ENCODE results near the gene SWAP70. TPM values are rescaled to one million over a fixed set of nuclear protein-coding genes. Genes with fewer than 3 reads are reported as not detected.

The SWAP70 gene
- total RNA-seq, 3 donors from 2014 or later (not counting 1 experiment from before 2014, with no cell fraction given), result 11.8 to 14.0 (median 11.9) TPM

GRCh38 chr11:9672288-9672916 is 8.5 kb downstream of the SWAP70 start:
- Histone ChIP-seq H3K4me1 (ENCODE audit: control insufficient read depth, insufficient read depth, low read length) (no peaks in the 10 kb centered on the region), H3K36me3 (ENCODE audit: control insufficient read depth, insufficient read depth, low read length) (no peaks in the 10 kb centered on the region), H3K27ac (ENCODE audit: low read length) (no peak overlapping the region), H3K27me3 (ENCODE audit: control insufficient read depth, insufficient read depth, low read length) (no peaks in the 10 kb centered on the region), H3K4me3 (ENCODE audit: low read length) (no peak overlapping the region), H3K9me3 (ENCODE audit: control insufficient read depth, insufficient read depth, low read length) (no peaks in the 10 kb centered on the region)
- Mint-ChIP-seq H3K36me3 (no peaks in the 10 kb centered on the region), H3K4me1 (peaks cover 9 to 17% of the 10 kb centered on the region in 2 donors), H3K9me3 (no peaks in the 10 kb centered on the region), H3K27me3 (ENCODE audit: low read depth in 2 of 2) (no peaks in the 10 kb centered on the region), H3K4me3 (no peak overlapping the region), H3K27ac (no peak overlapping the region)
- TF ChIP-seq, protein P1, sequence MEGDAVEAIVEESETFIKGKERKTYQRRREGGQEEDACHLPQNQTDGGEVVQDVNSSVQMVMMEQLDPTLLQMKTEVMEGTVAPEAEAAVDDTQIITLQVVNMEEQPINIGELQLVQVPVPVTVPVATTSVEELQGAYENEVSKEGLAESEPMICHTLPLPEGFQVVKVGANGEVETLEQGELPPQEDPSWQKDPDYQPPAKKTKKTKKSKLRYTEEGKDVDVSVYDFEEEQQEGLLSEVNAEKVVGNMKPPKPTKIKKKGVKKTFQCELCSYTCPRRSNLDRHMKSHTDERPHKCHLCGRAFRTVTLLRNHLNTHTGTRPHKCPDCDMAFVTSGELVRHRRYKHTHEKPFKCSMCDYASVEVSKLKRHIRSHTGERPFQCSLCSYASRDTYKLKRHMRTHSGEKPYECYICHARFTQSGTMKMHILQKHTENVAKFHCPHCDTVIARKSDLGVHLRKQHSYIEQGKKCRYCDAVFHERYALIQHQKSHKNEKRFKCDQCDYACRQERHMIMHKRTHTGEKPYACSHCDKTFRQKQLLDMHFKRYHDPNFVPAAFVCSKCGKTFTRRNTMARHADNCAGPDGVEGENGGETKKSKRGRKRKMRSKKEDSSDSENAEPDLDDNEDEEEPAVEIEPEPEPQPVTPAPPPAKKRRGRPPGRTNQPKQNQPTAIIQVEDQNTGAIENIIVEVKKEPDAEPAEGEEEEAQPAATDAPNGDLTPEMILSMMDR (IDR thresholded peaks at IDR 0.05), result no peak
- intact Hi-C loops (cut with micrococcal nuclease), result no loop called here
- ATAC-seq (no peak), DNase-seq (no peak)
- WGBS (ENCODE audit: insufficient coverage), result 100% methylated on average over 1 of the region's 3 CpGs

- Mint-ChIP-seq H3K36me3 (no peaks in the 10 kb centered on the region), H3K9me3 (no peaks in the 10 kb centered on the region), H3K4me1 (peaks cover 9 to 17% of the 10 kb centered on the region in 2 donors), H3K27me3 (ENCODE audit: low read depth in 2 of 2) (no peaks in the 10 kb centered on the region), H3K4me3 (no peak overlapping the region), H3K27ac (peak overlapping the region in 1 of 2 donors; percentile 54)
- no peak overlapping the region for H3K27ac ChIP-seq (ENCODE audit: low read length)
- no peaks in the 10 kb centered on the region for H3K36me3 ChIP-seq (ENCODE audit: control insufficient read depth, insufficient read depth, low read length)
- H3K4me1 ChIP-seq (ENCODE audit: control insufficient read depth, insufficient read depth, low read length), result no peaks in the 10 kb centered on the region
- peak in 1 of 3 donors; percentile 24 for ATAC-seq
- WGBS (ENCODE audit: insufficient coverage), result 90% methylated on average over 4 of the region's 4 CpGs
- TF ChIP-seq, protein P1 (IDR thresholded peaks at IDR 0.05), result no peak
- H3K4me3 ChIP-seq (ENCODE audit: low read length), result no peak overlapping the region
- intact Hi-C loops (cut with micrococcal nuclease), result no loop called here
- no peak for DNase-seq
- H3K27me3 ChIP-seq (ENCODE audit: control insufficient read depth, insufficient read depth, low read length), result no peaks in the 10 kb centered on the region
- H3K9me3 ChIP-seq (ENCODE audit: control insufficient read depth, insufficient read depth, low read length), result no peaks in the 10 kb centered on the region
Measured at GRCh38 chr11:9672918-9673317, 9.0 kb downstream of the SWAP70 start.

DNA sequence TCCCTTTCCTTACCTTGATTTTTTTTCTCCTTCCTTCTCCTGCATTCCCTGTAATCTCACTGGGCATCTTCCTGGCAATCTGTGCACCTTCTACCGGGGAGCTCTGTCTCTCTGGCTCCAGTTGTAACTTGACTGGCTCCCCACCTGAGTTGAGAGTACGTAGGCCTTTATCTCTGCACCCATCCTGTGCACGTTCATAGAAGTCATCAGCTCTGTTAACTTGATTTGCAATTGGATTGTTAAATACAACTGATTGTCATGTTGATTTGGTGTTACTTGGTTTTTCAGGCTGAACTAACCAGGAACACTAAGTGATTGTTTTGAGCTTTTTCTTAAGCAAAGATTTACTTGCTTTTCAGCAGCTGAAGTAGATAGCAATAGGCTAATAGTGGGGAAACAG is 11.8 kb downstream of the SWAP70 start:
- peaks cover 0 to 11% of the 10 kb centered on the region in 2 donors for H3K4me1 Mint-ChIP-seq
- DNase-seq, result no peak
- no peaks in the 10 kb centered on the region for H3K27me3 Mint-ChIP-seq (ENCODE audit: low read depth in 2 of 2)
- Histone ChIP-seq H3K27ac (ENCODE audit: low read length) (no peak overlapping the region), H3K4me3 (ENCODE audit: low read length) (no peak overlapping the region), H3K9me3 (ENCODE audit: control insufficient read depth, insufficient read depth, low read length) (no peaks in the 10 kb centered on the region), H3K36me3 (ENCODE audit: control insufficient read depth, insufficient read depth, low read length) (no peaks in the 10 kb centered on the region), H3K27me3 (ENCODE audit: control insufficient read depth, insufficient read depth, low read length) (no peaks in the 10 kb centered on the region), H3K4me1 (ENCODE audit: control insufficient read depth, insufficient read depth, low read length) (no peaks in the 10 kb centered on the region)
- no peaks in the 10 kb centered on the region for H3K36me3 Mint-ChIP-seq
- no peak overlapping the region for H3K4me3 Mint-ChIP-seq
- TF ChIP-seq, protein P1 (IDR thresholded peaks at IDR 0.05), result no peak
- WGBS (ENCODE audit: insufficient coverage), result 55% methylated on average over 3 of the region's 3 CpGs
- ATAC-seq, result no peak
- peak overlapping the region in 1 of 2 donors; percentile 56 for H3K27ac Mint-ChIP-seq
- intact Hi-C loops (cut with micrococcal nuclease), result no loop called here
- no peaks in the 10 kb centered on the region for H3K9me3 Mint-ChIP-seq

GRCh38 chr11:9677951-9678350 is 14.1 kb downstream of the SWAP70 start:
- Histone ChIP-seq H3K4me1 (ENCODE audit: control insufficient read depth, insufficient read depth, low read length) (no peaks in the 10 kb centered on the region), H3K27ac (ENCODE audit: low read length) (no peak overlapping the region), H3K36me3 (ENCODE audit: control insufficient read depth, insufficient read depth, low read length) (no peaks in the 10 kb centered on the region), H3K27me3 (ENCODE audit: control insufficient read depth, insufficient read depth, low read length) (no peaks in the 10 kb centered on the region), H3K9me3 (ENCODE audit: control insufficient read depth, insufficient read depth, low read length) (no peaks in the 10 kb centered on the region), H3K4me3 (ENCODE audit: low read length) (no peak overlapping the region)
- Mint-ChIP-seq H3K36me3 (no peaks in the 10 kb centered on the region), H3K4me1 (peaks cover 0 to 11% of the 10 kb centered on the region in 2 donors), H3K9me3 (no peaks in the 10 kb centered on the region), H3K4me3 (no peak overlapping the region), H3K27me3 (ENCODE audit: low read depth in 2 of 2) (no peaks in the 10 kb centered on the region), H3K27ac (no peak overlapping the region)
- no peak for DNase-seq
- TF ChIP-seq, protein P1 (IDR thresholded peaks at IDR 0.05), result no peak
- ATAC-seq, result no peak
- intact Hi-C loops (cut with micrococcal nuclease), result no loop called here

Data from natural killer cell (primary cell).